DMS53 treated with DMSO at 0.1 percent for 48 hours (cell line): ENCODE data around the gene RMDN3.
A peak's percentile ranks its signal among the peaks of the same experiment; 100 is the strongest.

ENCODE experiments used
- DNase-seq: peaks from one replicate; lab custom pipeline; 2025; ENCODE audit not compliant: unreplicated experiment; lab: John Stamatoyannopoulos, UW

RMDN3 gene, protein sequence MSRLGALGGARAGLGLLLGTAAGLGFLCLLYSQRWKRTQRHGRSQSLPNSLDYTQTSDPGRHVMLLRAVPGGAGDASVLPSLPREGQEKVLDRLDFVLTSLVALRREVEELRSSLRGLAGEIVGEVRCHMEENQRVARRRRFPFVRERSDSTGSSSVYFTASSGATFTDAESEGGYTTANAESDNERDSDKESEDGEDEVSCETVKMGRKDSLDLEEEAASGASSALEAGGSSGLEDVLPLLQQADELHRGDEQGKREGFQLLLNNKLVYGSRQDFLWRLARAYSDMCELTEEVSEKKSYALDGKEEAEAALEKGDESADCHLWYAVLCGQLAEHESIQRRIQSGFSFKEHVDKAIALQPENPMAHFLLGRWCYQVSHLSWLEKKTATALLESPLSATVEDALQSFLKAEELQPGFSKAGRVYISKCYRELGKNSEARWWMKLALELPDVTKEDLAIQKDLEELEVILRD

GRCh38 chr15:40754883-40755811, at the start of gene RMDN3:
RMDN3 (minus strand) TSS chr15:40755254; CDS start chr15:40754783, 471 bp downstream.
- peak; percentile 81 for DNase-seq

- no peak for DNase-seq
Observed at GRCh38 chr15:40803688-40804087, 48.6 kb upstream of the RMDN3 start.

GRCh38 chr15:40803076-40803475, 48.0 kb upstream of the RMDN3 start:
- no peak for DNase-seq

DNA sequence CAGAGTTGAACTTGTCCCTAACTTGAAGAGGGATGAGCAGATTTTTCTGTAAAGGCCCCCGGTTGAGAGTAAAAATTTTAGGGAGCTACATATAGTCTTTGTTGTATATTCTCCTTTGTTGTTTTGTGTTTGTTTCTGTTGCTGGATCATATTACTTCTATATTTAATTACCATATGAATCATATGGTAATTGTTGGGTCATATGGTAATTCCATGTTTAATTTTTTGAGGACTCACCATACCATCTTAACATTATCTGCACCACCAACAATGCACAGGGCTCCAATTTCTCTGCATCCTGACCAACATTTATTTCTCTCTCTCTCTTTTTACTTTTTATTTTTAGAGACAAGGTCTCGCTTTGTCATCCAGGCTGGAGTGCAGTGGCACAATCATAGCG, 44.5 kb upstream of the RMDN3 start:
- no peak for DNase-seq

- no peak for DNase-seq
Observed at GRCh38 chr15:40796512-40796911, 41.5 kb upstream of the RMDN3 start.

DNA sequence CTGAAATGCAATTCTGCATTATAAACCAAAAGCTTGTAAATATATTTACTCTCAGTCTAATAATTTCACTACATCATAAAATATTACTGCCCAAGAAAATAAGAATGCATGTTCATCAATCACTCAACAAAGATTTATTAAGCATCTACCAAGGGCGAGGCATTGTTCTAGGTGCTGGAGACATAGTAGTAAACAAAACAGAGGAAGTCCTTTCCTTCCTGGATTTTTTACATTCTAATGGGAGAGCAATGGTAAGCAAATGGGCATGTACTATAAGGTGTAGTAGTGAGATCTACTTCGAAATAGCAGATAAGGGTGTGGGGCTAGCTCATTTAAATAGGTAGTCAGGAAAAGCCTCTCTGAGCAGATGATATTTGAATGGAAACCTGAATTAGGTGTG, 41.0 kb upstream of the RMDN3 start:
- no peak for DNase-seq

- peak; percentile 65 for DNase-seq
Observed at GRCh38 chr15:40793216-40793989, 38.3 kb upstream of the RMDN3 start.

DNA sequence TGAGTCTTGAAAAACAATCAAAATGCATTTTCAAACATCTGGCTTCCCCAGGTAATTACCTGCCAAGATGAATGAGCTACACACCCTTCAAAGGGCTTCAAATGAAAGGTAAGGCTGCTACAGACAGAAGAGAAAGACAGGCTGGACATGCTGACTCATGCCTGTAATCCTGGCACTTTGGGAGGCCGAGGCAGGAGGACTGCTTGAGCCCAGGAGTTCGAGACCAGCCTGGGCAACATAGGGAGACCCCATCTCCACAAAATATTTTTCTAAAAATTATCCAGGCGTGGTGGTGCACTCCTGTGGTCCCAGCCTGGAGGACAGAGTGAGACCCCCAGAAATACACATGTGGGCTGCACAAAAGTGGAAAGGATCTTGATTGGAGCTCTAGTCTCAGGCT, 37.3 kb upstream of the RMDN3 start:
- DNase-seq: no peak

GRCh38 chr15:40790718-40791117, 35.7 kb upstream of the RMDN3 start:
- no peak for DNase-seq

DNA sequence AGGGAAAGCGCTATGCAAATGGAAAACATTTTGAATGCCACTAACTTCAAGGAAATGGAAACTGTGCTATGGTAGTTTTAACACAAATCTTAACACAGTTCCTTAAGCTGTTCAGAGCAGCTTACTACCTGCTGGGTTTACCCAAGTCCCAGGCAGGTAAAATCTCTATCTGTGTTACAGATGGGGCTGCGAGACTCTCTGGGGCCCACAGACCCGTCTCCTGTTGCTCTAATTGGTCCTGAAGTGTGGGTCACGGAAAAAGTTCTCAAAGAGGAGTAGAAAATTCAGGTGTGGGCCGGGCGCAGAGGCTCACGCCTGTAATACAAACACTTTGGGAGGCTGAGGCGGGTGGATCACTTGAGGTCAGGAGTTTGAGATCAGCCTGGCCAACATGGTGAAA, 34.9 kb upstream of the RMDN3 start:
- DNase-seq: no peak

DNA sequence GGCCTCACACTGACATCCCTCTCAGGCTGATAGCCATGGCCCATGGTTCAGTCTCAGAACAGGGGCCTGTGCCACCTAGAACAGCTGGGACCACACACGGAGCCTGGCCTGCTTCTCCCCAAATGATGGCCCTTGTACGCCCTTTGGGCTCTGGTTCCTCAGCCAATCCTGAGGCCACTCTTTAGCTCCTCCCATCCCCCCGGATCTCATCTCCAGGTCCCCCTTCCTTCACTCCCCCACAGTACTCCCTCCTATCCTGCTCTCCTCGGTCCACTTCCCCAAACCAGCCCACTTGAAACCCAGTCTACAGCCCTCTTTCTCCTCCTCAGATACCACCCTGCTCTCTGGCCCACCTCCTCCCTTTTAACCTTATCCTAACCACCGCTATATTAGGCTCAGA, 34.1 kb upstream of the RMDN3 start:
- no peak for DNase-seq

DNA sequence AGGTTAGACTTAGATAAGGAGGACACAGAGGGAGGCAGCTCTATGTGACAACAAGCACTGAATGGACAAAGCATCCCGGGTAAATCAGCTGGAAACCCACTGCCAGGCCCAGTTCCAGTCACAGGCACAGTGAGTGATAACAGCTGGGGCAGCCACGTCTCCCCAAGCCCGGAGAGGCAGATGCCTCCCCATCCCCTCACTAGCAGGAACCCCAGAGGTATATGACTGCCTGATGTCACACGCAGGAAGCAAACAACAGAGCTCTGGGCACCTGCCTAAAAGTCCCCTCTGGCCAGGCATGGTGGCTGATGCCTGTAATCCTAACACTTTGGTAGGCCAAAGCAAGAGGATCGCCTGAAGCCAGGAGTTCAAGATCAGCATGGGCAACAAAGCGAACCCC, 32.9 kb upstream of the RMDN3 start:
- no peak for DNase-seq

- peak; percentile 87 for DNase-seq
Observed at GRCh38 chr15:40787344-40787841, 32.3 kb upstream of the RMDN3 start.

DNA sequence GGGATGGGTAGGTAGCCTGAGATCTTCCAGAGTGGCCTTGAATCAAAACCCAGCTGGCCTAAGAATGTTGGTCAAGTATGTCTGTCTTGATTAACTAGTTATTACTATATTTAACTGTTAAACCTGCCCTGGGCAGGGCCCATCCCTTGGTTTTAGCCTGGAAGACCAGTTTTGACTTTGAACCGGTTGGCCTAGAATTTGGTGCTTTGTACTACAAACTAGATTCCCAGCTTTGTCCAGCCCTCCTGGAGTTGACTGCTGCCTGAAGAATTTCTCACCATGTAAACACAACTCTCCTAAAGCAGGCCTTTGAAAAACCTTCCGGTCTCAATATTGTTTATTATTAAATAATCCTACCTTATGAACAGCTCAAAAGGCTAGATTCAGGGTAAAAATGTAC, 30.8 kb upstream of the RMDN3 start:
- DNase-seq: no peak

- DNase-seq: no peak
Observed at GRCh38 chr15:40785164-40785563, 30.1 kb upstream of the RMDN3 start.

DNA sequence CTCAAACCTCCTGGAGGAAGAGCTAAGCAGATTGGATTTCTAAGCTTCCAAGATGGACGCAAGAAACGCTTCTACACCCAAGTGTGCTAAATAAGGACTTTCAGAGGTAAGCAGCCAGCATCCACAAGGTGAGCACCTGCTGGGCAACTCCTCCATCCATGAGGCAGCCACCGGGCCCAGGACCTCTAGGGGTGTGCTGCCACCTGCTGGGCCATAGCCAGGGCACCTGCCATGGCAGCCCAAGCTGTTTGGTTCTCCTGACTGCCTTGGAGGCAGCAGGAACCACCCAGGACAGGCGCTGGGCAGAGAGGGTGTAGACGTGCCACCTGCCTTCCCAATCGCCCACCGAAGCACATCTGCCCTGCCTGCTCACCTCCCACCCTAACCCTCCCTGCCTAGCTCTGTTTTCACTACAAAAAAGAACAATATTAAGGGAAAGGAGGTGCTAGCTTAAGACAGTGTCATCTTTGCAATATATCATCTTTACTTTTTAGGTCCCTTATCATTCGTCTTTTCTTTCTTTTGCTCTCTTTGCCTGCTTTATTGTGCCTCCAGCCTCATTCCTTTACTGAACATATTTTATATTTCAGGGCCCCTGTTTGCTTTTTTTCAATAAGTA, 27.7 kb upstream of the RMDN3 start:
- DNase-seq: peak; percentile 66

DNA sequence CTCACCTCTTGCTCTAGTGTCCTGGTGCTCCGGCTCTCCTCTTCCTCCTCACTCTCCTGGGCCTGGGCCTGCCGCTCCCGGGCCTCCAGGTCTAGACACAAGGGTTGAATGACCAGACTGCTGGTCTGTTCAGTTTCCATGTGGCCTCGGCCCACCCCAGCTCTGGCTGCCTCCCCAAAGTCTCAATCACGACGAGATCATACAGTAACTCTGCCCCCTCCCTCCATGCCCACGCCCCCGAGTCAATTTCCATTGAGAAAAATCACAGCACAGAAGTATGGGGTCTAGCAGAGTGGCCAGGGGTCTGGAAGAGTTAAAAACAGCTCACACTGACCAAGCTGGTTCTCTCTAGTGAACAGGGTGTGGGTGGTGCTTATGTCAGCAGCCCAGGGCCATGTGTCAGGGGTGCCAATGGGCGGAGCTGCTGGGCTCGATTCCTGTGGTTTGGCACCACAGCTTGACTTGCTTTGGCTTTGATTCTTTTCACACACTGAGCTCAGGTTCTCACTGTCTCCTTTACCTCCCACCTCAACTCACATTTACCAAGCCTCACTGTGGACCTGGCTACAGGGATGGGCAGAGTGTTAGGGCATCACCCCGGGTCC, 21.6 kb upstream of the RMDN3 start:
- no peak for DNase-seq

- no peak for DNase-seq
Observed at GRCh38 chr15:40775740-40776536, 20.9 kb upstream of the RMDN3 start.

DNA sequence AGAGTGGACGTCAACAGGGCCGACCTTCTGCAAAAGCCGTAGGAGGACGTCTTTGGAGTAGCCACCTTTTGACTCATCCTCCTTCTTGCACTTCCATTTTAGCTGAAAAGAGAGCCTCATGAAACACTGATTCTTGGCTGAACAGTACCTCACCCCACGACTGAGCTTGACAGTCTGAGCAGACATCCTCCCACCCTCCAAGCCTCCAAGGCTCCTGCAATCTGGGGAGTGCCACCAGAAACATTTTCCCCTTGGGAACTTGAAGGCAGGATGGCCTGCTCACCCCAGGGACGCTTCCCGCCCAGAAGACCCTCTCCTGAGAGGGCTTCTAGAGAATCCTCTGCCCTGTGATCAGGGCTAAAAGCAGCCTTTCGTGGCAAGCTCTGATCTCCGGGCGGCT, 20.0 kb upstream of the RMDN3 start:
- no peak for DNase-seq
